ENCODE data around the gene TMEM108.

- no peak for TF ChIP-seq CTCF (IDR thresholded peaks at IDR 0.05)
- TF ChIP-seq POLR2A (IDR thresholded peaks at IDR 0.05) = no peak
Measured at GRCh38 chr3:133058831-133059230, 20.6 kb downstream of the TMEM108 start.

Data from body of pancreas (tissue), 4 donors.